ENCODE results near the gene AQP7.
"Not testable (repeated sequence)": the region's sequence is repeated elsewhere in the genome, so short reads cannot be mapped to it uniquely, and the experiment has no call there.

The AQP7 gene

GRCh38 chr9:33402371-33402770, at the start of gene AQP7:
Gene AQP7 (minus strand): TSS chr9:33402568. CDS start chr9:33401262, 1,306 bp downstream.
- not testable (repeated sequence) for DNase-seq

GRCh38 chr9:33450621-33451146, 48.3 kb upstream of the AQP7 start:
- no peak for DNase-seq

- no peak for DNase-seq
Measured at GRCh38 chr9:33449715-33450114, 47.3 kb upstream of the AQP7 start.

DNA sequence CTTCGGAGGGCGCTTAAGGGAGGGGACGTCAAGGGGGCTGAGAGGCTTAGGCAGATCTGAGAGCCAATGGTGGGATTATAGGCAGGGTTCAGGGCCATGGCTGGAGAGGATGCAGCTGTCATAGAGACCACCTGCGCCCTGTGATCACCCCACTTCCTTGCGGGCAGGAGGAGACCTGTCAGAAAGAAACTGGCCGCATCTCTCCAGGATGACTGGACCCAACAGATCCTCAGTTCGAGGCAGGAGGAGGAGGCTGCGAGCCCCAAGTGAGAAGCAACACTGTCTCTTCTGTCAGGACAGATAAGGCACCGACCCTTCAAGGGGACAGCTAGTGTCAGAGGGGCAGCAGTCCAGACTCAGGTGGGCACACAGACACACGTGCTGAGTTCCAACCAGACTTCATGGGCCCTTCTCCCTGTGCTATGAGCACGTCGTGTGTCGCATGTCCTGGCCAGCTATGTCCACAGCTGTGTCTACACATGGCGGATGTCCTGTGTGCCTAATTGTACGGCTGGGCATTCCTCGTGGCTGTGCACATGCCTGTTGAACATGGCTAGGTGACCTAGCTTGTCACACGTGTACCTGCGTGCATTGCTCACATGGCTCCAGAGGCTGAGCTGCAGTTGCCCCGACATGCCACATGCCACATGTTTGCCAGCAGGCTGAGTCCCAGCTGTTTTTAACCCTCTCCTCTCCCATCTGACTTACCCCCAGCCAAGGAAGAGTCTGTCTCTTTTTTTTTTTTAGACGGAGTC, 45.6 kb upstream of the AQP7 start:
- DNase-seq: peak; percentile 21

GRCh38 chr9:33446946-33447798, 44.8 kb upstream of the AQP7 start, which contains the start of gene AQP3:
Gene AQP3 (minus strand): TSS chr9:33447593. CDS start chr9:33447530, 63 bp downstream.
- peak; percentile 70 for DNase-seq

- no peak for DNase-seq
Measured at GRCh38 chr9:33446240-33446945, 44.0 kb upstream of the AQP7 start.

DNA sequence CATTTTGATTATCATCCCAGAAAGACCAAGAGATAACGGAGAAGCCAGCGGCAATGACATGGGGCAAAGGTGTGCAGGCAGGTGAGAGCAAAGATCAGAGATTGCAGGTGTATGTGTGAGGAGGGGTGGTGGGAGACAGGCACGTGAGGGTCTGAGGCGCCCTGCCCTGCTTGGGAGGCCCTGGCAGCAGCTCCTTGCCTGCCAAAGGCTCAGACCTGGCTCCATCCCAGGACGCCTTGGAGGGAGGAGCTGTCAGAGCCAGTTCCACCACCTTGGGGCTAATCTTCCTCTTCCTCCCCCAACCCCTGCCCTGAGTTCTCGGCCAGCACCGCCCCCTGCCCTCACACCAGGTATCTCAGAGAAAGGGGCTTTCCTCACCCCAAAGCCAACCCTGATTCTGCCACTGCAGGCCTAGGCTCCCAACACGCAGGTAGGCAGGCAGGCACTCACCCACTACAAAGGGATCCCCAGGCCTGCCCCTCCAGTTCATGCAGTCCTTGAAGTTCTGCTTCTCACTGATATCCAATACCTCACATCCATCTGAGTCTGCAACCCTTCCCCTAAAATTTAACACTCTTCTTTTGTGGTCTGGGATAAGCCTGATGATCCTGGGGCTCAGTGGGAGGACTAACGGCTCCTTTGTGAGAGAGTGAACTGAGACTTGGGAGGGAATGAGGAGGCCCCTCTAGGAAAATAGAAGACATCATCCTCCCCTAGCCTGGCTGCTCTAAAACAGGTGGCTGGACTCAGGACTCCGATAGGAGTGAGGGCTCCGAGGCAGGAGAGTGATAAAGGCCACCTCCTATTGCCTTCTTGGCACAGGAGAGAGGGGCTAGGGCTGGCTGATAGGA, 43.2 kb upstream of the AQP7 start:
- DNase-seq: no peak

GRCh38 chr9:33443464-33444154, 41.2 kb upstream of the AQP7 start:
- DNase-seq: peak; percentile 3

DNA sequence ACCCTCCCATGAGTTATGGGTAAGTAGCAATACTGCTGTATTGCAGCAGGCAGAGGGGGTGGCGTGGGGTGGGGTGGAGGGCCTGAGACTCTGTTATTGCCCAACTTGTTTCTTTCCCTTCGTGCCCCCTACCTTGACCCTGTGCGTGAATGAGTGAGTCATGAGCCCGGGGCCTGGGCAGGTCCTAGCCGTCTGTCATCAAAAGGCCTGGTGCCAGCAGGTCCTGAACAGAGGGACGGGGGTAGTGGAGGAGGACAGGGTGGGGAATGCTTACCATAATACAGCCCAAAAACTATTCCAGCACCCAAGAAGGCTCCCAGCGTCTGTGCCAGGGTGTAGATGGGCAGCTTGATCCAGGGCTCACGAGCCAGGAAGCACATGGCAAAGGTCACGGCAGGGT, 40.7 kb upstream of the AQP7 start:
- no peak for DNase-seq

DNA sequence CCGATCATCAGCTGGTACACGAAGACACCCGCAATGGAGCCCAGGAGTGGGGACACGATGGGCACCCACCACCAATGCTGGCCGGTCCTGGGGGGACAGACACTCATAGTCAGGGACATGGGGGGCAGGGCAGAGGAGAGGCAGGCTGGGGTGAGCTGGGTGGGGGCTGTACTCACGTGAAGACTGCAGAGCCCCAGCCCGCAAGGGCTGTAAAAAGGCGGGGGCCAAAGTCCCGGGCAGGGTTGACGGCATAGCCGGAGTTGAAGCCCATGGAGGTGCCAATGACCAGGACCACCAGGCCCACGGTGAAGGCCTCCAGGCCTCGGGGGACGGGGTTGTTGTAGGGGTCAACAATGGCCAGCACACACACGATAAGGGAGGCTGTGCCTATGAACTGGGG, 39.8 kb upstream of the AQP7 start:
- DNase-seq: no peak

DNA sequence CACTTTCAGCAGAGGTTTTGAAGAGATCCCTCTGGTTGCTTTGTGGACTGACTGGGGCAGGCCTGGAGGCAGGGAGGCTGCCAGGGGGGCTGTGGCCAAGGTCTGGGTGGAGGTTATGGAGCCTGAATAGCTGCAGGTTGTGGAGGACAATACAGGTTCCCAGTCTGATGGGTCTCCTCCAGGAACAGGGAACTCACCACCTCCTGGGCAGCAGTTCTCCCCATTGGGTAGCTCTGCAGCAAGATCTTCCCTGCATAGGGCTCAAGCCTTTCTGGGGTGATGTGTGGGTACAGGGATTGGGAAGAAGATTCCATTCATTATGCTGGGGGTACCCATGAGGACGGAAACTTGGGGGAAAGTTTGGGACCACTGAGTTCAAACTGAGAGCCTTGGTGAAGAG, 38.2 kb upstream of the AQP7 start:
- no peak for DNase-seq

- DNase-seq: no peak
Measured at GRCh38 chr9:33440204-33440603, 37.8 kb upstream of the AQP7 start.

DNA sequence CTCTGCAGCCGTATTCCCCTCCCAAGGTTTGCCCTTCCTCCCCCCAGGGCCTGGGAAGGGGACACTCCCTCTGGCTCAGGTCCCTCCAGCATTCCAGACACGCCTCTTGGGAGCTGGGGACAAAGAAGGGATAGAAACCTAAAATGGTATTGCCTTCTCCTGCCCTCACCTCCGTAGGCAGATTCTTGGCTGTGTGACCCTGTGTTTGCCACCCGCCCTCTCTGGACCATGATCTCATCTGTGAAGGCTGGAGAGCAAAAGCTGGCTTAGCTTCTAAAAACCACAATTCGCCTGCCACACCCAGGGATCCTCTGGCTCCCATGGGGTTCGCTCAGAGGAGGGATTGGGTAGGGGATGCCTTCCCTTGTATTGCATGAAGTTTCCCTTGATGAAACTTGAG, 37.4 kb upstream of the AQP7 start:
- DNase-seq: no peak

GRCh38 chr9:33438926-33439680, 36.7 kb upstream of the AQP7 start:
- DNase-seq: no peak

DNA sequence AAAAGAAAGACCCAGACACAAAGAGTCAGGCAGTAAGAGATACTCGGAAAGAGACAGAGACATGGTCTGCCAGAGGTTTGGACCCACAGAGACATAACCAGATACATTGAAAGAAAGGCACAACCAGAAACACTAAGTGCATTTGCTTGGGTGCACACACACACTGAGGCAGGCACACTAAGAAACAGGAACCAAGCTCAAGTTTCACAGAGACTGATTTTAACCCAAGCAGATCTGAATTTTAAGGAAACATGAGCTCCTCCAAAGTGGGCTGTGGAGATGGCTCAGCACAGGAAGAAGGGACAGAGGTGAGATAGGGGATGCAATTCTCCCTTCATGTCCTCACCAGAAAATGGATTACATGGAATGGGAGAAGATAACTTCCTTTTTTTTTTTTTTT, 35.5 kb upstream of the AQP7 start:
- no peak for DNase-seq

DNA sequence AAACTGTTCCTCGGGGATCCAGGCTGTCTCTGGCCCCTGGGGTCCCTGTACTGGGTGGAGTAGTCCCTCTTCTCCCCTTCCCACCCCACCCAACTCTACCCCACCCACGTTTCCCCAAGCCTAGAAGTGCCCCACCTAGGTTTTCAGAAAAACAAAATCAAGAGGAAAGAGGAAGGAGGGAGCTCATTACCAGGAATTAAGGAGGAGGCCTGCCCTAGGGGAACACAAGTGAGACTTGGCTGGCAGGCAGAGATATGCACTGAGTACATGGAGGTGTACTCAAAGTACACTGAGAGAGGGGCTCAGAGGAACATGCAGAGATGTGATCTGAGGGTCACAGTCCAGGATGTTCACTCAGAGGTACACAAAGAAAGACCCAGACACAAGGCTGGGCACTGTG, 34.8 kb upstream of the AQP7 start:
- DNase-seq: no peak

DNA sequence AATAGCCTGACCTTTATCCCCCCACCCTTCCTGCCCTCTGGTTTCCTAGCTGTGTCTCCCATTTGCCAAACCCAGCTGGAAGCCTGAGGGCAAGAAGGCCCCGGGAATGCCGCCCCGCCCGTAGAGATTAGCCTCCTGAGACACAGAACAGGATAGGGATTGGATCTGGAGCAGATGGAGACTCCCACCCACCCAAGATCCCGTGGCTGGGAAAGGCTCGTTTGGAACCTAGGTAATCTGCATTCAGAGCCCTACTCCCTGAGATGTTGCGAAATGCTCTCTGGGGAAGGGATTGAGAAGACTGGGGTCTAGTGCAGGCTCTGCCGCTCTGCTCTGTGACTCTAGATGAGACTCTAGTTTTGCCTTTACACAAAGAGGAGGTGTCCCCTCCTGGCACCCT, 34.1 kb upstream of the AQP7 start:
- no peak for DNase-seq

- no peak for DNase-seq
Measured at GRCh38 chr9:33435821-33436277, 33.5 kb upstream of the AQP7 start.

DNA sequence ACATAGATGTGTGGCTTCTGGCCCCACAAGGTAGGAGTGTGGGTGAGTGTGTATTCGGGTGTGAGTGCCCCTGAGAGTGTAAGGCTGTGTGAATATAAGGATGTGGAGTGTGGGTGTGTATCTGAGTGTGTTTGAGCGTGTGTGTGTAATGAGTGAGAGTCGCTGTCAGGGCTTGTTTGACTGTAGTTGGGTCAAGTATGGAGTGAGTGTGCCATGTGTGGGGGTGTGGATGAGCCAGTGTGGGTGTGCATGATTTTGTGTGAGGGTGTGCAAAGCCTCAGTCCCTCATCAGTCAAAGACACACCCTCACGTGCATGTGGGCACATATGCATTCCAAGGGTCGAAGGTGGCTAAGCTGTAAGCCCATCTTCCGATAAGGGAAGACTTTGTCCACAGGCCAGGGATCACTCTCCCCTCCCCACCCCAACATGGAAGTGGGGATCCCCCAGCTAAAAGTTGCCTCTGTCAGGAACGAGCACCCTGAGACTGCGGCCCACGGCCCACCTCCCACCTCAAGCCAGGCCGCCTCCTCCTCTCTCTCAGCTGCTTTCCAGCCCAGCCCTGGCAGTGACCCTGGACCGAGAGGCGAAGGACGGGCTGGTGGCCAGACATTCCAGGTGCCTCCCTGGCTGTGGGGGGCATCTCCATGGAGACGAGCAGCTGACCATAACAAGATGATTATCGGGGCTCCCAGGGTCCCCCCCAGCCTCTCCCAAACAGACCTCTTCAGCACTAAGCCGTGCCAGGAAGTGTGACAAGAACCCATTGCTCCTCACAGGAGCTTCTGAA, 32.1 kb upstream of the AQP7 start:
- no peak for DNase-seq

DNA sequence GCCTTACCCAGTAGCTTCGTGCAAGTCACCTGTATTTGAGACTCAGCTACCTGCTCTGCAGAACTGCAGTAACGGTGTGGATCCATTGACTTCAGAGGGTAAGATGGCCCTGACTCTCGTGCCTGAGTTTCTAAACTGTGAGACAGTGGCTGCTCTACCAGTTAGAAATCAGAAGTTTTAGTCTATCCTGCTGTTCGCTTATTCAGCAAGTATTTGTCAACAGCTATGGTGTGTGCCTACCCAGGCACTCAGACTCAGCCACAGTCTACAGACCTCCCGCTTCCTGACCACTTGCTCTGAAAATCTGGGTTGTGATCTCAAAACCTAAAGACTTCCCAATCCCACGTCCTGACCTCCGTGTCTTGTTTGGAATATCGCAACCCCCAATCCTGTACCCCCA, 31.5 kb upstream of the AQP7 start:
- DNase-seq: no peak

Data from NCI-H1694 (cell line).